ENCODE data around the gene LILRB4. TPM values are rescaled to one million over a fixed set of nuclear protein-coding genes. Genes with fewer than 3 reads are reported as not detected.

The LILRB4 gene
- total and polyA plus RNA-seq, 3 donors from 2014 or later, result 1.0 to 12.6 (median 3.2) TPM

GRCh38 chr19:54661846-54662481 lies 821 bp upstream of the LILRB4 start:
- 87% methylated on average over 13 of the region's 13 CpGs for WGBS, 2 donors
- no peak for DNase-seq
- Histone ChIP-seq H3K4me3 (no peak overlapping the region), H3K27ac (no peak overlapping the region), H3K9me3 (no peaks in the 10 kb centered on the region), H3K27me3 (no peaks in the 10 kb centered on the region), H3K4me1 (no peaks in the 10 kb centered on the region), H3K36me3 (ENCODE audit: low read depth, missing control alignments) (no peaks in the 10 kb centered on the region)
- TF ChIP-seq CTCF (IDR thresholded peaks at IDR 0.05) (no peak), POLR2A (IDR thresholded peaks at IDR 0.05) (no peak)
- intact Hi-C loops (cut with DNase I; ENCODE audit: low total_unique reads), result no loop called here

- Histone ChIP-seq H3K27ac (no peak overlapping the region), H3K4me3 (no peak overlapping the region), H3K27me3 (no peaks in the 10 kb centered on the region), H3K9me3 (no peaks in the 10 kb centered on the region), H3K36me3 (ENCODE audit: low read depth, missing control alignments) (no peaks in the 10 kb centered on the region), H3K4me1 (no peaks in the 10 kb centered on the region)
- TF ChIP-seq CTCF (IDR thresholded peaks at IDR 0.05) (no peak), POLR2A (IDR thresholded peaks at IDR 0.05) (no peak)
- DNase-seq, result no peak
- intact Hi-C loops (cut with DNase I; ENCODE audit: low total_unique reads), result no loop called here
- WGBS, 2 donors, result 84 to 88% methylated on average over 6 of the region's 6 CpGs
Measured at GRCh38 chr19:54665530-54665929, 2.7 kb downstream of the LILRB4 start.

- no peak overlapping the region for H3K27ac ChIP-seq
- no peaks in the 10 kb centered on the region for H3K4me1 ChIP-seq
- DNase-seq, result no peak
- H3K27me3 ChIP-seq, result no peaks in the 10 kb centered on the region
- no peak for TF ChIP-seq POLR2A (IDR thresholded peaks at IDR 0.05)
- no peak for TF ChIP-seq CTCF (IDR thresholded peaks at IDR 0.05)
- intact Hi-C loops (cut with DNase I; ENCODE audit: low total_unique reads), result no loop called here
- no peak overlapping the region for H3K4me3 ChIP-seq
- H3K9me3 ChIP-seq, result no peaks in the 10 kb centered on the region
- WGBS, 2 donors, result 83 to 85% methylated on average over 12 of the region's 12 CpGs
- no peaks in the 10 kb centered on the region for H3K36me3 ChIP-seq (ENCODE audit: low read depth, missing control alignments)
Measured at GRCh38 chr19:54667217-54667616, 4.4 kb downstream of the LILRB4 start.

- DNase-seq, result no peak
- Histone ChIP-seq H3K36me3 (ENCODE audit: low read depth, missing control alignments) (no peaks in the 10 kb centered on the region), H3K4me1 (no peaks in the 10 kb centered on the region), H3K4me3 (no peak overlapping the region), H3K27me3 (no peaks in the 10 kb centered on the region), H3K27ac (no peak overlapping the region), H3K9me3 (no peaks in the 10 kb centered on the region)
- TF ChIP-seq CTCF (IDR thresholded peaks at IDR 0.05) (no peak), POLR2A (IDR thresholded peaks at IDR 0.05) (no peak)
- 60 to 70% methylated on average over 1 of the region's 1 CpG for WGBS, 2 donors
- intact Hi-C loops (cut with DNase I; ENCODE audit: low total_unique reads), result no loop called here
Measured at GRCh38 chr19:54668353-54668752, 5.6 kb downstream of the LILRB4 start.
